Measurements from ENCODE around the gene TNS3.

DNA sequence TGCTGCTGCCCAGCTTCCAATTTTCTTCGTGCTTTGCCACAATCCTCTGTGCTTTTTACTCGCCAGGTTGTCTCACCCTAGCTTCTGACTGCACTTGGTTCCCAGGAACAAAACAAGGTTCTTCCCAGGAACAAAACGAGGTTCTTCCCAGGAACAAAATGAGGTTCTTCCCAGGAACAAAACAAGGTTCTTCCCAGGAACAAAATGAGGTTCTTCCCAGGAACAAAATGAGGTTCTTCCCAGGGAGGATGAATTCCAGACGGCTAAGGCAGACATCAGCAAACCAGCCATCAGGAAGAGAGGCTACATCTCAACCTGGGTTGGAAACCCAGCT is 41.9 kb downstream of the TNS3 start:
- TF ChIP-seq POLR2A (IDR thresholded peaks at IDR 0.05) (no peak), CTCF (IDR thresholded peaks at IDR 0.05) (no peak)

Measured in uterus (tissue), 2 donors.